ENCODE results near the gene KIF26B.

The KIF26B gene

DNA sequence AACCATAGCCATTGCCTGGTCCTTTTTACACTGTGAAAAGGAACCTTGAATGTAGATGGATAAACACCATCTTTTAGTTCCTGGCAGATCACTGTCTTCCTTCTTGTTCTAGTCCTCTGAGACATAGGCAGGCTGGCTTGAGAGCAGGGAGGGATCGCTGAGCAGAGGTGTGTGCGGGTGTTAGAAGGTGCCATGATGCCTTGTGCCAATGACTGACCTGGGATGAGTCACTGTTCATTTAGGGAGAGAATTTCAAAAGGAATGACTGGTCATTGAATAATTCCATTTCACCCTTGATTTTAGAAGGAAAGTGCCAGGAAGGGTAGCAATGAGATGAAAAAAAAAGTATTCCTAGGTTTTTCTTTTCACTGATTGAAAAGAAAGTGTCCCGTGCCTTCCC lies 383.9 kb downstream of the KIF26B start:
- Histone ChIP-seq H3K27ac (ENCODE audit: low read length) (no peak overlapping the region), H3K9me3 (replicated peaks; ENCODE audit: insufficient read depth, low read length) (no peaks in the 10 kb centered on the region), H3K9me2 (replicated peaks; ENCODE audit: insufficient read depth, low read length) (no peaks in the 10 kb centered on the region), H3K36me3 (replicated peaks; ENCODE audit: insufficient read depth, low read length) (no peaks in the 10 kb centered on the region), H3K27me3 (replicated peaks; ENCODE audit: insufficient read depth, low read length) (no peaks in the 10 kb centered on the region), H3K4me1 (ENCODE audit: low read length) (no peaks in the 10 kb centered on the region), H2AFZ (ENCODE audit: low read length) (no peak overlapping the region), H3F3A (ENCODE audit: insufficient read depth, low read length) (no peaks in the 10 kb centered on the region), H3K4me2 (ENCODE audit: low read depth, low read length) (no peak overlapping the region), H3K79me2 (ENCODE audit: low read length) (no peaks in the 10 kb centered on the region), H4K20me1 (ENCODE audit: insufficient read depth, low read length) (no peaks in the 10 kb centered on the region), H3K9ac (ENCODE audit: low read length) (no peak overlapping the region), H3K4me3 (ENCODE audit: low read length) (no peak overlapping the region)
- DNase-seq = no peak
- TF ChIP-seq EZH2phosphoT487 (IDR thresholded peaks at IDR 0.05; ENCODE audit: low read length) (no peak), EZH2 (optimal IDR thresholded peaks at IDR 0.05; ENCODE audit: low read depth, low read length) (no peak)
- TF ChIP-seq, protein P1, sequence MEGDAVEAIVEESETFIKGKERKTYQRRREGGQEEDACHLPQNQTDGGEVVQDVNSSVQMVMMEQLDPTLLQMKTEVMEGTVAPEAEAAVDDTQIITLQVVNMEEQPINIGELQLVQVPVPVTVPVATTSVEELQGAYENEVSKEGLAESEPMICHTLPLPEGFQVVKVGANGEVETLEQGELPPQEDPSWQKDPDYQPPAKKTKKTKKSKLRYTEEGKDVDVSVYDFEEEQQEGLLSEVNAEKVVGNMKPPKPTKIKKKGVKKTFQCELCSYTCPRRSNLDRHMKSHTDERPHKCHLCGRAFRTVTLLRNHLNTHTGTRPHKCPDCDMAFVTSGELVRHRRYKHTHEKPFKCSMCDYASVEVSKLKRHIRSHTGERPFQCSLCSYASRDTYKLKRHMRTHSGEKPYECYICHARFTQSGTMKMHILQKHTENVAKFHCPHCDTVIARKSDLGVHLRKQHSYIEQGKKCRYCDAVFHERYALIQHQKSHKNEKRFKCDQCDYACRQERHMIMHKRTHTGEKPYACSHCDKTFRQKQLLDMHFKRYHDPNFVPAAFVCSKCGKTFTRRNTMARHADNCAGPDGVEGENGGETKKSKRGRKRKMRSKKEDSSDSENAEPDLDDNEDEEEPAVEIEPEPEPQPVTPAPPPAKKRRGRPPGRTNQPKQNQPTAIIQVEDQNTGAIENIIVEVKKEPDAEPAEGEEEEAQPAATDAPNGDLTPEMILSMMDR (IDR thresholded peaks at IDR 0.05; ENCODE audit: low read length) = no peak

GRCh38 chr1:245541369-245541768 lies 386.6 kb downstream of the KIF26B start:
- no peak overlapping the region for H3K4me2 ChIP-seq (ENCODE audit: low read depth, low read length)
- no peak for TF ChIP-seq EZH2 (optimal IDR thresholded peaks at IDR 0.05; ENCODE audit: low read depth, low read length)
- TF ChIP-seq, protein P1 (IDR thresholded peaks at IDR 0.05; ENCODE audit: low read length) = no peak
- no peak for TF ChIP-seq EZH2phosphoT487 (IDR thresholded peaks at IDR 0.05; ENCODE audit: low read length)
- H3K36me3 ChIP-seq (replicated peaks; ENCODE audit: insufficient read depth, low read length) = no peaks in the 10 kb centered on the region
- H3K79me2 ChIP-seq (ENCODE audit: low read length) = no peaks in the 10 kb centered on the region
- no peaks in the 10 kb centered on the region for H3K9me3 ChIP-seq (replicated peaks; ENCODE audit: insufficient read depth, low read length)
- no peaks in the 10 kb centered on the region for H4K20me1 ChIP-seq (ENCODE audit: insufficient read depth, low read length)
- no peaks in the 10 kb centered on the region for H3K27me3 ChIP-seq (replicated peaks; ENCODE audit: insufficient read depth, low read length)
- H2AFZ ChIP-seq (ENCODE audit: low read length) = no peak overlapping the region
- H3K9me2 ChIP-seq (replicated peaks; ENCODE audit: insufficient read depth, low read length) = no peaks in the 10 kb centered on the region
- no peak for DNase-seq
- no peak overlapping the region for H3K27ac ChIP-seq (ENCODE audit: low read length)
- peaks cover 1% of the 10 kb centered on the region for H3K4me1 ChIP-seq (ENCODE audit: low read length)
- H3K9ac ChIP-seq (ENCODE audit: low read length) = no peak overlapping the region
- H3K4me3 ChIP-seq (ENCODE audit: low read length) = no peak overlapping the region
- no peaks in the 10 kb centered on the region for H3F3A ChIP-seq (ENCODE audit: insufficient read depth, low read length)

DNA sequence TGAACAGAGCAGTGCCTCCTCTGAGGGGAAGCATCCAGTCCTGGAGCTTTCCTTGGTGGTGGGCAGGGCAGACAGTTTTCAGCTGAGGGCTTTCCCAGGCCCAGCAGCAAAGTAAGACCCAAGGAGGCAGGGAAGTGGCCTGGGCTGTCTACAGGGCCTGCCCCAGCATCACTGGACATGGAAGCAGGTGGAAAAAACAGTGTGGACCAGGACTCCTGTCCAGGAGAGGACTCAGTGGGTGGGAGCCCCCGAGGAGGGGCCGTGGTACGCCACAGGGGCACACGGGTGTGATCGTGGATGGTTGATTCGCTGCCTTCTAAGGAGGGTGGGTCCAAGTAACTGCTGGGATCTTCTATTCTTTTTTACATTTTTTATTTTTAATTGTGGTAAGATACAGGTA lies 387.6 kb downstream of the KIF26B start:
- DNase-seq = no peak

More for the DNA sequence above, 387.6 kb downstream of the KIF26B start:
- TF ChIP-seq EZH2 (optimal IDR thresholded peaks at IDR 0.05; ENCODE audit: low read depth, low read length) (no peak), EZH2phosphoT487 (IDR thresholded peaks at IDR 0.05; ENCODE audit: low read length) (no peak)
- TF ChIP-seq, protein P1 (IDR thresholded peaks at IDR 0.05; ENCODE audit: low read length) = no peak
- Histone ChIP-seq H4K20me1 (ENCODE audit: insufficient read depth, low read length) (no peaks in the 10 kb centered on the region), H3K4me3 (ENCODE audit: low read length) (no peak overlapping the region), H3K27ac (ENCODE audit: low read length) (no peak overlapping the region), H3K9me2 (replicated peaks; ENCODE audit: insufficient read depth, low read length) (no peaks in the 10 kb centered on the region), H3K79me2 (ENCODE audit: low read length) (no peaks in the 10 kb centered on the region), H3K4me1 (ENCODE audit: low read length) (peaks cover 4% of the 10 kb centered on the region), H3K27me3 (replicated peaks; ENCODE audit: insufficient read depth, low read length) (no peaks in the 10 kb centered on the region), H3K9me3 (replicated peaks; ENCODE audit: insufficient read depth, low read length) (no peaks in the 10 kb centered on the region), H2AFZ (ENCODE audit: low read length) (no peak overlapping the region), H3F3A (ENCODE audit: insufficient read depth, low read length) (no peaks in the 10 kb centered on the region), H3K4me2 (ENCODE audit: low read depth, low read length) (no peak overlapping the region), H3K36me3 (replicated peaks; ENCODE audit: insufficient read depth, low read length) (no peaks in the 10 kb centered on the region), H3K9ac (ENCODE audit: low read length) (no peak overlapping the region)

All from MM.1S (cell line).